AG08396 (cell line): ENCODE results near the gene MATN1.
"Not testable (repeated sequence)": the region's sequence is repeated elsewhere in the genome, so short reads cannot be mapped to it uniquely, and the experiment has no call there.

Experiments
- DNase-seq: peaks from one replicate; pipeline ENCODE4 v3.0.0; 2012; ENCODE audit warnings: low spot score, mixed read lengths

Gene MATN1

GRCh38 chr1:30696831-30697230 is 26.6 kb downstream of the MATN1 start:
- DNase-seq: no peak

GRCh38 chr1:30695439-30695841 is 27.9 kb downstream of the MATN1 start:
- DNase-seq: no peak

GRCh38 chr1:30694280-30695175 is 28.9 kb downstream of the MATN1 start:
- DNase-seq: no peak

GRCh38 chr1:30693822-30694221 is 29.6 kb downstream of the MATN1 start:
- no peak for DNase-seq

GRCh38 chr1:30693366-30693765 is 30.0 kb downstream of the MATN1 start:
- DNase-seq: no peak

- no peak for DNase-seq
Observed at GRCh38 chr1:30692948-30693301, 30.5 kb downstream of the MATN1 start.

- DNase-seq: no peak
Observed at GRCh38 chr1:30692201-30692947, 31.0 kb downstream of the MATN1 start.

- DNase-seq: no peak
Observed at GRCh38 chr1:30691480-30691879, 31.9 kb downstream of the MATN1 start.

- DNase-seq: no peak
Observed at GRCh38 chr1:30689901-30690645, 33.3 kb downstream of the MATN1 start.

- no peak for DNase-seq
Observed at GRCh38 chr1:30688920-30689794, 34.2 kb downstream of the MATN1 start.

- DNase-seq: not testable (repeated sequence)
Observed at GRCh38 chr1:30688516-30688915, 34.9 kb downstream of the MATN1 start.

GRCh38 chr1:30687886-30688285 is 35.5 kb downstream of the MATN1 start:
- no peak for DNase-seq

GRCh38 chr1:30686236-30686935 is 37.0 kb downstream of the MATN1 start:
- no peak for DNase-seq

- no peak for DNase-seq
Observed at GRCh38 chr1:30685796-30686165, 37.6 kb downstream of the MATN1 start.

- DNase-seq: no peak
Observed at GRCh38 chr1:30684881-30685795, 38.2 kb downstream of the MATN1 start.

- DNase-seq: no peak
Observed at GRCh38 chr1:30684259-30684658, 39.1 kb downstream of the MATN1 start.

- no peak for DNase-seq
Observed at GRCh38 chr1:30683699-30684098, 39.7 kb downstream of the MATN1 start.

GRCh38 chr1:30682396-30683275 is 40.7 kb downstream of the MATN1 start:
- DNase-seq: no peak

- no peak for DNase-seq
Observed at GRCh38 chr1:30681782-30682181, 41.6 kb downstream of the MATN1 start.
